ENCODE measurements around the gene SP1.

SP1 gene

GRCh38 chr12:53450936-53451335, 71.0 kb downstream of the SP1 start:
- H3K27me3 ChIP-seq (ENCODE audit: insufficient read depth, low read depth, severe bottlenecking) = no peaks in the 10 kb centered on the region
- H3K9me3 ChIP-seq (ENCODE audit: severe bottlenecking) = no peaks in the 10 kb centered on the region
- DNase-seq = no peak
- no peak overlapping the region for H3K27ac ChIP-seq
- H3K4me3 ChIP-seq (ENCODE audit: low read depth, low read length) = no peak overlapping the region
- peaks cover 37% of the 10 kb centered on the region for H3K36me3 ChIP-seq
- no peak for TF ChIP-seq CTCF (IDR thresholded peaks at IDR 0.05; ENCODE audit: low read depth, low read length)

- peak; percentile 85 for TF ChIP-seq CTCF (IDR thresholded peaks at IDR 0.05; ENCODE audit: low read depth, low read length)
- Histone ChIP-seq H3K9me3 (ENCODE audit: severe bottlenecking) (no peaks in the 10 kb centered on the region), H3K27ac (peak within 1 kb of the TSS; percentile 97), H3K36me3 (peaks cover 44% of the 10 kb centered on the region), H3K4me3 (ENCODE audit: low read depth, low read length) (peak within 1 kb of the TSS; percentile 98), H3K27me3 (ENCODE audit: insufficient read depth, low read depth, severe bottlenecking) (no peaks in the 10 kb centered on the region)
- DNase-seq = peak; percentile 99
These were observed 71.7 kb downstream of the SP1 start, which contains the start of gene PCBP2 for GRCh38 chr12:53451661-53452158. TSS of gene PCBP2 (plus strand) at chr12:53452102. CDS start at chr12:53454801, 2,699 bp downstream.

- Histone ChIP-seq H3K36me3 (peaks cover 51% of the 10 kb centered on the region), H3K27ac (peak overlapping the region; percentile 97), H3K27me3 (ENCODE audit: insufficient read depth, low read depth, severe bottlenecking) (no peaks in the 10 kb centered on the region), H3K9me3 (ENCODE audit: severe bottlenecking) (no peaks in the 10 kb centered on the region), H3K4me3 (ENCODE audit: low read depth, low read length) (peak overlapping the region; percentile 98)
- no peak for TF ChIP-seq CTCF (IDR thresholded peaks at IDR 0.05; ENCODE audit: low read depth, low read length)
- peak; percentile 93 for DNase-seq
These were observed 72.4 kb downstream of the SP1 start for GRCh38 chr12:53452159-53453077.

GRCh38 chr12:53453953-53454640, 74.1 kb downstream of the SP1 start:
- H3K4me3 ChIP-seq (ENCODE audit: low read depth, low read length) = peak overlapping the region; percentile 98
- TF ChIP-seq CTCF (IDR thresholded peaks at IDR 0.05; ENCODE audit: low read depth, low read length) = no peak
- no peaks in the 10 kb centered on the region for H3K9me3 ChIP-seq (ENCODE audit: severe bottlenecking)
- no peak overlapping the region for H3K27ac ChIP-seq
- H3K27me3 ChIP-seq (ENCODE audit: insufficient read depth, low read depth, severe bottlenecking) = no peaks in the 10 kb centered on the region
- H3K36me3 ChIP-seq = peaks cover 64% of the 10 kb centered on the region
- no peak for DNase-seq

- Histone ChIP-seq H3K27me3 (ENCODE audit: insufficient read depth, low read depth, severe bottlenecking) (no peaks in the 10 kb centered on the region), H3K27ac (peak overlapping the region; percentile 2; the same call in 1 of the 2 replicates), H3K4me3 (ENCODE audit: low read depth, low read length) (no peak overlapping the region; the same call in 1 of the 2 replicates), H3K9me3 (ENCODE audit: severe bottlenecking) (no peaks in the 10 kb centered on the region), H3K36me3 (peaks cover 70% of the 10 kb centered on the region)
- DNase-seq = peak; percentile 84
- no peak for TF ChIP-seq CTCF (IDR thresholded peaks at IDR 0.05; ENCODE audit: low read depth, low read length)
These were observed 74.7 kb downstream of the SP1 start for GRCh38 chr12:53454707-53455106.
